HG03175 (cell line): ENCODE measurements around the gene EEF2KMT.
A peak's percentile ranks its signal among the peaks of the same experiment; 100 is the strongest.

Source experiments
- ATAC-seq: cut with Tn5 transposase; IDR thresholded peaks from one replicate; pipeline ENCODE4 v1.9.1; 2021; ENCODE audit warnings: mild to moderate bottlenecking, moderate library complexity; ENCODE audit not compliant: unreplicated experiment

Gene EEF2KMT

DNA sequence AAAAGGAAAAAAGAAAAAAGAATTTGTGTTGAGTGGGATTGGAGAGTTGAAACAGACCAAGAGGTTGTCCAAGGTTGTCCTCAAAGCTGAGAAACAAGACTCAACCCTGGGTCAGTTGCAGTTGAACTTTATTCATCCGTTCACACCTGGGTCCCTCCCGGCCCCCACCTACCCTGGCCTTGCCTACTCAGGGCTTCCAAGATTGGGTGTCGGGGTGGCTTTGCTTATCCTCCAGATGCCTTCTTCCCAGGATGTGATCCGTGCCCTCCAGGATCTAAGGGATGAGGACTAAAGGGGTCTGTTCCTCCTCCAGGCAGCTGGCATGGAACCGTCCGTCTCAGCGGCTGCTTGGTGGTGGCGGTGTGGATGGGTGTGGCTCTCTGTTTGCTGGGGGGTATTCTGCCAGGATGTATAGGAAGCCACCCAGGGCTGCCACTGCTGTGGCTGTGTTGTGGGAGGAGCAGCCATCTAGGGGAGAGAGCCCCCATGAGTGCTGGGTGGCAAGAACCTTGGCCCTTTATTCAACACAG is 53.5 kb downstream of the EEF2KMT start:
- ATAC-seq = no peak

DNA sequence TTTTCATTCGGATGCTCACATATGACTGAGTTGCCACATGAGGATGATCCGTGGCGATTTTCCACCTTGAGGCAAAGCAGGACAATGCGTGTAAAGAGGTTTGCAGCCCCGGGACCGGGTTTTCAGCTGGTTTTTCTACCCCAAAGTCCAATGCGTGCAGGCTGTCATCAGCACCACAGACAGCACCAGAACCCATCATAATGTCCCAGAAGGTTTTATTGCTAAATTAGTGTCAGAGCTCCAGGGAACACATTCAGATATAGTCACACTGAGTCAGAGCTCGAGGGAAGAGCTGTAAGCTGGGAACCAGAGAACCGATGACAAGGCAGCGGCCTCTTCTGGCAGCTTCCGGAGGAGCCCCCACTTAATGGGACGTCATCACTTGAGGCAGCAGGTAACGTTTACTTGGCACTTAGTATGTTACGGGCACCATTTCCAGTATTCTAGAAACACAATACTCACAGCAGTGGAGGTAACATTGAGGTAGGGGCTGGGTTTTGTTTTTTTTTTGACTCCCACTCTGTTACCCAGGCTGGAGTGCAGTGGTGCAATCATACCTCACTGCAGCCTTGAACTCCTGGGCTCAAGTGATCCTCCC is 54.9 kb downstream of the EEF2KMT start:
- ATAC-seq = no peak

DNA sequence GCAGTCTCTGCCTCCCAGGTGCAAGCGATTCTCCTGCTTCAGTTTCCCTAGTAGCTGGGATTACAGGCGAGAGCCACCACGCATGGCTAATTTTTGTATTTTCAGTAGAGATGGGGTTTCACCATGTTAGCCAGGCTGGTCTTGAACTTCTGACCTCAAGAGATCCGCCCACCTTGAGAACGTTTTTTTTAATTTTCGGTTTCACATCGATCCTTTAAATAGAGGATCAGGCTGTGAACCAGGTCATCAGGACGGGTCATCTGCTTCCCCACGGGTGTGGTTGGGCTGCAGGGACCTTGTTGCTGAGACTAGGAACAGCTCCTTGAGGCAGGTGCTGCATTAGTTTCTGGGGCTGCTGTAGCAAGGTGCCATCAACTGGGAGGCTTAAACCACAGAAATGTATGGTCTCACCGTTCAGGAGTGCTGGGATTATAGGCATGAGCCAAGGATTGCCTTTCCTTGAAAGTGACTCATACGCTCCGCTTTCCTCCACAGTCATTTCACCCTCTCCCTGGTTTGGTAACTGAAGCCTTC is 55.9 kb downstream of the EEF2KMT start:
- ATAC-seq = peak; percentile 79

DNA sequence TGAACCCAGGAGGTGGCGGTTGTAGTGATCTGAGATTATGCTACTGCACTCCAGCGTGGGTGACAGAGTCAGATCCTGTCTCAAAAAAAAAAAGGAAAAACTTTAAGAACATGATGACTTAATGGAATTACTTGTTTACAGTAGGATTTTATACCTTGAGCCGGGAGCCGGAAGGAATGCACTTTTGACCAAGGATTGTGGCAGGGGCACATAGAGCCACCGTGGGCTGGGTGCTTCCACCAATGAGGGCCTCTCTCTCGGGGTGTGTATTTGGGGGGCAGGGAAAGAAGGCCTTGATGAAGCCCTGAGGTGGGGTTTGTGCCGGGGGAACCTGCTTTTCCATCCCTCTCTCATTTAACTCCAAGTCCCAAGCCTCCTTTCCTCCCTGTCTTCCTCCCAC is 57.1 kb downstream of the EEF2KMT start:
- ATAC-seq = no peak

DNA sequence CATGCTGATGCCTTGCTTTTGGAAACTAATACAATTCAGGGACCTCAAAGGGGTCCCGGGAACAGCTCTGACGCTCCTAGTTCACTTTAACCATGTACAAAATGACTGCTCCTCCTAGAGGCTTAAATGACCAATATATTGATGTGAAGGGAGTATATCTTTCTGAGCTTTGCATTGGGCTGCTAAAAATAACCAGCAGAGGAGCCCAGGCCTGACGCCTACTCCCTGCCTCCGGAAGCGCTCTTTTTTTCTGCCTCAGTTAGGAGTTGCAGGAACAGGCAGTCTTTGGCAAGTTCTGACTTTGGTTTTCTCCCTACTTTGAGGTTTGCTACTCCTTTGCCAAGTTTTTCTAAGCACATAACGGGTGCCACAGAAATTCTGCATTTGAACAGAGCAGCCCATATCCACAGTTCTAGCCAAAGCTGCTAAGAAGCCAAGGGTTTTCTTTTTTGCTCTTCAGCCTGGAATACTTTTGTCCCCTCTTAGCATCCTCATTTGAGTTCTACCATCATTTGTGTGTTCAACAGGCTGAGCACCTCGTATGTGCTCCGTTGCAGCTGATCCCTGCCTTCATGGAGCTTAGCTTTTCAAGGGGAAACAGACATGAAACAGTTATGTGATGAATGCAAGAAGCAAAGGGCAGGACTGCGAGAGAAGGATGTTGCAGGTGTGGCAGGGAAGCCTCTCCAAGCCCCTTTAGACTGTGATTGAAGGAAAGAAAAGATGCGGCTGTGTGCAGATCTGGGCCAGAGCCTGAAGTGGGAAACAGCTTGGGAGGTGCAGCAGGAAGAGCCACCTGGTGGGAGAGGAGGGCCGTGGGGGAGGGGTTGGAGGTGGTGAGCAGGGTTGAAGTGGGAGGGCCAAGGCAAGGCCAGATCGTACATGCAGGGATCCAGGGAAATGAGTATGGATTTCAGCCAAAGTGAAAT is 61.1 kb downstream of the EEF2KMT start:
- ATAC-seq = no peak

DNA sequence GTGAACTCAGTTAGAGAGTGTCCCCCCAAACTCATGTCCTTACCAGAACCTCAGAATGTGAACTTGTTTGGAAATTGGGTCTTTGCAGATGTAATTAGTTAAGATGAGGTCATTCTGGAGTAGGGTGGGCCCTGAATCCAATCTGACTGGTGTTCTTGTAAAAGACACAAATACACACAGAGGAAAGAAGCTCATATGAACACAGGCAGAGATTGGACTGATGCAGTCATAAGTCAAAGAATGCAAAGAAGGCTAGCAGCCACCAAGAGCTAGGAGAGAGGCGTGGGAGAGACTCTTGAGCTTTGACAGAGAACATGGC is 61.7 kb downstream of the EEF2KMT start:
- ATAC-seq = no peak
